B cell (primary cell): Measurements from ENCODE around the gene GPATCH8. TPM values are rescaled to one million over a fixed set of nuclear protein-coding genes. Genes with fewer than 3 reads are reported as not detected.

Experiments used
- ATAC-seq: fragments of 200-7000 bp; cut with Tn5 transposase; one replicate; pipeline ENCODE4 v1.10.0; 2021; ENCODE audit warnings: low read depth, mild to moderate bottlenecking, moderate number of reproducible peaks, moderate library complexity
- CTCF ChIA-PET: fragments of 350-600 bp; sonication (Branson Sonifier 250); formaldehyde crosslinking; loops from one replicate; lab custom pipeline; 2021; ENCODE audit warnings: antibody characterized with exemption, inconsistent platforms; lab: Charles Lee
- POLR2A ChIA-PET: fragments of 350-600 bp; sonication (Branson Sonifier 250); formaldehyde crosslinking; loops from one replicate; lab custom pipeline; 2021; ENCODE audit warnings: antibody characterized with exemption; lab: Charles Lee
- DNase-seq: peaks from one replicate; pipeline ENCODE4 v3.0.0; 2013
- H2AFZ ChIP-seq: 2 replicates; pipeline ENCODE4 v1.6.1; 2012; ENCODE audit warnings: mild to moderate bottlenecking, low read depth, low read length; ENCODE audit not compliant: insufficient read depth, poor library complexity, severe bottlenecking
- H3K27ac ChIP-seq, 2 donors: 1 replicate in 1 of 2; 2 replicates in 1 of 2; pipeline ENCODE4 v1.5.1; 2012 to 2013; ENCODE audit warnings: low read length in 2 of 2, mild to moderate bottlenecking in 2 of 2, moderate library complexity in 1 of 2
- H3K27me3 ChIP-seq, 4 experiments: fragments of 200-600 bp in 1 of 4; sonication (generic) in 1 of 4; replicated peaks in 1 of 4; 1 replicate in 2 of 4; 2 replicates in 2 of 4; pipeline versions ENCODE4 v1.6.1 to v1.7.0; 2013 to 2016; ENCODE audit warnings: low read length in 3 of 4, mild to moderate bottlenecking in 2 of 4, mixed read lengths in 1 of 4, moderate library complexity in 1 of 4; ENCODE audit not compliant: insufficient read depth in 4 of 4, control insufficient read depth in 3 of 4; ENCODE audit errors: control extremely low read depth in 1 of 4
- H3K36me3 ChIP-seq, 2 experiments: replicated peaks in 1 of 2; 1 replicate in 1 of 2; 2 replicates in 1 of 2; pipeline versions ENCODE4 v1.6.1 to v1.7.1; 2013; ENCODE audit warnings: low read length in 1 of 2; ENCODE audit not compliant: insufficient read depth in 2 of 2, control insufficient read depth in 1 of 2; ENCODE audit errors: control extremely low read depth in 1 of 2, extremely low read depth in 1 of 2
- H3K4me1 ChIP-seq, 2 donors: fragments of 200-600 bp in 1 of 2; sonication (generic) in 1 of 2; 1 replicate in 1 of 2; 2 replicates in 1 of 2; pipeline versions ENCODE4 v1.5.1 to v1.6.1; 2013 to 2017; ENCODE audit warnings: low read length in 2 of 2; ENCODE audit not compliant: control insufficient read depth in 2 of 2, insufficient read depth in 2 of 2
- H3K4me2 ChIP-seq: replicated peaks from 2 replicates; pipeline ENCODE3; 2012; ENCODE audit warnings: mild to moderate bottlenecking, low read depth, low read length; ENCODE audit not compliant: poor library complexity, severe bottlenecking
- H3K4me3 ChIP-seq, 5 experiments: fragments of 200-600 bp in 1 of 5; sonication (generic) in 1 of 5; 1 replicate in 3 of 5; 2 replicates in 2 of 5; pipeline versions ENCODE4 v1.5.1 to v1.7.0; 2011 to 2016; ENCODE audit warnings: low read length in 4 of 5, mild to moderate bottlenecking in 4 of 5, low read depth in 2 of 5, control low read depth in 1 of 5, moderate library complexity in 1 of 5; ENCODE audit not compliant: insufficient read depth in 1 of 5; ENCODE audit errors: control extremely low read depth in 1 of 5, extremely low read depth in 1 of 5
- H3K79me2 ChIP-seq: fragments of 200-600 bp; sonication (generic); one replicate; pipeline ENCODE4 v1.6.0; 2016; ENCODE audit warnings: low read length; ENCODE audit not compliant: control insufficient read depth, insufficient read depth
- H3K9ac ChIP-seq: fragments of 200-600 bp; sonication (generic); 2 replicates; pipeline ENCODE4 v1.6.1; 2017; ENCODE audit warnings: mild to moderate bottlenecking, low read length, moderate library complexity
- H3K9me3 ChIP-seq, 3 donors: one replicate each; pipeline versions ENCODE4 v1.6.1 to v1.7.1; 2013; ENCODE audit warnings: low read length in 2 of 3; ENCODE audit not compliant: control insufficient read depth in 2 of 3, insufficient read depth in 1 of 3; ENCODE audit errors: control extremely low read depth in 1 of 3
- H4K20me1 ChIP-seq: 2 replicates; pipeline ENCODE4 v1.6.0; 2012; ENCODE audit warnings: mild to moderate bottlenecking, low read length; ENCODE audit not compliant: insufficient read depth, control insufficient read depth, poor library complexity, severe bottlenecking
- H3K27ac Mint-ChIP-seq: one replicate; pipeline ENCODE4 v1.8.0; 2021; ENCODE audit warnings: mixed read lengths
- H3K27me3 Mint-ChIP-seq: one replicate; pipeline ENCODE4 v1.8.0; 2021; ENCODE audit warnings: mixed read lengths
- H3K4me1 Mint-ChIP-seq: one replicate; pipeline ENCODE4 v1.8.0; 2021; ENCODE audit warnings: mixed read lengths
- H3K4me3 Mint-ChIP-seq: one replicate; pipeline ENCODE4 v1.8.0; 2021; ENCODE audit warnings: mixed read lengths
- H3K9me3 Mint-ChIP-seq: one replicate; pipeline ENCODE4 v1.8.0; 2022; ENCODE audit warnings: mixed read lengths; ENCODE audit not compliant: insufficient read depth
- CTCF ChIP-seq: fragments of 200-600 bp; IDR thresholded peaks from one replicate; pipeline ENCODE4 v1.8.0; 2022; ENCODE audit warnings: antibody characterized with exemption, mild to moderate bottlenecking
- EZH2 ChIP-seq: IDR thresholded peaks from 2 replicates; pipeline ENCODE4 v1.6.1; 2012; ENCODE audit warnings: borderline replicate concordance, low read depth, mild to moderate bottlenecking, moderate library complexity, low read length; ENCODE audit not compliant: insufficient read depth, poor library complexity, severe bottlenecking
- WGBS: methylation state at CpG from one replicate; pipeline ENCODE4 v1.1.5; 2013; ENCODE audit warnings: missing lambda C conversion rate; ENCODE audit not compliant: insufficient coverage; 5-methylcytosine and 5-hydroxymethylcytosine counted together
- intact Hi-C: fragments of 100-400 bp; cut with micrococcal nuclease; formaldehyde crosslinking; loops from one replicate; pipeline ENCODE4 v1.10.0; 2022
- polyA plus RNA-seq: library from polyadenylated mRNA; depleted of rRNA; stranded (reverse); fragments of >200 nt; gene quantifications from 2 replicates; pipeline ENCODE4 v1.2.3, GENCODE V29; 2012
- total RNA-seq, 2 donors: library from RNA; stranded (reverse); fragments of 120-200 nt in 1 of 2; gene quantifications; 1 replicate in 1 of 2; 2 replicates in 1 of 2; pipeline versions ENCODE4 v1.2.3 to v1.2.4, GENCODE V29; 2013 to 2022

Gene GPATCH8
- total and polyA plus RNA-seq, 2 donors (not counting 1 experiment from before 2014, with no cell fraction given) = 28.3 to 83.4 TPM

GRCh38 chr17:44502598-44503146, 534 bp downstream of the GPATCH8 start:
- TF ChIP-seq CTCF (no peak), EZH2 (no peak)
- intact Hi-C loops = loop anchor here (1.0 to 2.0 kb wide), 2 partner anchors 54 to 273 kb away; partner anchors contain the start of gene FZD2
- Histone ChIP-seq H3K4me2 (peak overlapping the region; percentile 77), H3K9me3 (peaks cover 0 to 5% (median 0%) of the 10 kb centered on the region in 3 donors), H3K4me3 (peak overlapping the region; percentile 72 to 87 (median 80)), H3K36me3 (no peaks in the 10 kb centered on the region), H2AFZ (peak overlapping the region; percentile 87), H3K27ac (peak overlapping the region; percentile 78 to 86), H3K4me1 (peaks cover 24 to 27% of the 10 kb centered on the region in 2 donors), H3K79me2 (peaks cover 78% of the 10 kb centered on the region), H4K20me1 (peaks cover 25% of the 10 kb centered on the region), H3K9ac (peak overlapping the region; percentile 79), H3K27me3 (peaks cover 0 to 11% (median 1%) of the 10 kb centered on the region in 4 experiments)
- Mint-ChIP-seq H3K4me3 (peak overlapping the region; percentile 98), H3K27me3 (peaks cover 12% of the 10 kb centered on the region), H3K4me1 (peaks cover 42% of the 10 kb centered on the region), H3K27ac (peak overlapping the region; percentile 98), H3K9me3 (no peaks in the 10 kb centered on the region)
- 2% methylated on average over 17 of the region's 25 CpGs for WGBS
- ATAC-seq = peak; percentile 31
- no peak for DNase-seq
- ChIA-PET POLR2A (interaction anchor here (0.6 to 1.4 kb wide), 3 partner anchors 96 to 433 kb away, joined by 4 to 5 read pairs (median 4); partner anchors contain the start of gene TMUB2), CTCF (interaction anchor here (0.7 to 0.8 kb wide), 2 partner anchors 29 to 93 kb away, joined by 3 to 4 read pairs; no protein-coding TSS in a partner anchor)
